Measurements from ENCODE around the gene TCEANC. TPM values are rescaled to one million over a fixed set of nuclear protein-coding genes. Genes with fewer than 3 reads are reported as not detected.

TCEANC gene, protein sequence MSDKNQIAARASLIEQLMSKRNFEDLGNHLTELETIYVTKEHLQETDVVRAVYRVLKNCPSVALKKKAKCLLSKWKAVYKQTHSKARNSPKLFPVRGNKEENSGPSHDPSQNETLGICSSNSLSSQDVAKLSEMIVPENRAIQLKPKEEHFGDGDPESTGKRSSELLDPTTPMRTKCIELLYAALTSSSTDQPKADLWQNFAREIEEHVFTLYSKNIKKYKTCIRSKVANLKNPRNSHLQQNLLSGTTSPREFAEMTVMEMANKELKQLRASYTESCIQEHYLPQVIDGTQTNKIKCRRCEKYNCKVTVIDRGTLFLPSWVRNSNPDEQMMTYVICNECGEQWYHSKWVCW
- total RNA-seq (2022) (4.0 TPM in 2 replicates), Bru-seq, nascent RNA (percentile 53 among the genes with signal in this experiment), BruChase-seq, experiment 1, labeled RNA remaining after a 6-hour chase (percentile 59 among the genes with signal in this experiment), BruChase-seq, experiment 2, labeled RNA remaining after a 2-hour chase (percentile 62 among the genes with signal in this experiment)
- long read RNA-seq, partial matches to known transcripts: 0 of 5 reads
- long read RNA-seq, other reads (novel, unspliced or antisense): 5 of 5 reads

DNA sequence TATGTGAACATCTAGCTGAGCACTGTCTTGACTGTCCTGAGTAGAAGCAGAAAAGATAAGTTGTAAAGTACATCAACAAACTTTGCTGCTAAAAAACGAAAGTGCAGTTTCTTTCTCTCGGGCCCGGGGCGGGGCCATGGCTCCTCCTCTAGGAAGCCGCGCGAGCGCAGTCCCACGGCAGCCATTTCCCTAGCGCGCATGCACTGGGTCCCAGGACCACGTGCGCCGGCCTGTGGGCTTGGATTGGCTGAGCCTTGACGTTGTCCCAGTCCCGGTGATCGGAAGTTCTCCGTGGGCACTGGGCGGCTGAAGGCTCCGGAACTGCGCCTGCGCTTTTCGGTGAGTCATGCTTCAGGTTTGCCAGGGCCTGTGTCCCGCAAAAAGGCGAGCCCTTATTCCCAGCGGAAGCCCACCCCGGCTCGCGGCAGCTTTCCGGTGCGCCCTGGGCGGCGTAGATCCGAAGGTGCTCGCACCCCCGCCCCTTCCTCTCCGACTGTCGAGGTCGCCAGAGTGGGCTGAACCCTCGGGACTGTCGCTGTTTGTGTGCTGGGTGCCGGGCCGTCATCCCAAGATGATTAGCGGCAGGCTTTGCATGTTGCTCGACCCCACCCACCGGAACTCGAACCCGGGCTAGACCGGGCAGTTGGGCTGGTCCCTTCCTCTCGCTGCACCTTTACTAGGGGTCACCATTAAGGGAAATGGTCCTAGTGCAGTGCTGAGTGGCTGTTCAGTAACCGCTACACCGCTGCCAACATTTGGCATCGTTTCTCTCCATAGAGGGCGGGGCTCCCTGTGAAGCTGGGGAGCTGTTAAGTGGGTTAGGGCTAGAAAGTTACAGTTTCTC lies at the start of gene TCEANC:
Gene TCEANC (plus strand): TSS at position 292 of the 844 bp plus-strand sequence. CDS start 9,368 bp downstream, outside the sequence.
- TF ChIP-seq, protein P1, sequence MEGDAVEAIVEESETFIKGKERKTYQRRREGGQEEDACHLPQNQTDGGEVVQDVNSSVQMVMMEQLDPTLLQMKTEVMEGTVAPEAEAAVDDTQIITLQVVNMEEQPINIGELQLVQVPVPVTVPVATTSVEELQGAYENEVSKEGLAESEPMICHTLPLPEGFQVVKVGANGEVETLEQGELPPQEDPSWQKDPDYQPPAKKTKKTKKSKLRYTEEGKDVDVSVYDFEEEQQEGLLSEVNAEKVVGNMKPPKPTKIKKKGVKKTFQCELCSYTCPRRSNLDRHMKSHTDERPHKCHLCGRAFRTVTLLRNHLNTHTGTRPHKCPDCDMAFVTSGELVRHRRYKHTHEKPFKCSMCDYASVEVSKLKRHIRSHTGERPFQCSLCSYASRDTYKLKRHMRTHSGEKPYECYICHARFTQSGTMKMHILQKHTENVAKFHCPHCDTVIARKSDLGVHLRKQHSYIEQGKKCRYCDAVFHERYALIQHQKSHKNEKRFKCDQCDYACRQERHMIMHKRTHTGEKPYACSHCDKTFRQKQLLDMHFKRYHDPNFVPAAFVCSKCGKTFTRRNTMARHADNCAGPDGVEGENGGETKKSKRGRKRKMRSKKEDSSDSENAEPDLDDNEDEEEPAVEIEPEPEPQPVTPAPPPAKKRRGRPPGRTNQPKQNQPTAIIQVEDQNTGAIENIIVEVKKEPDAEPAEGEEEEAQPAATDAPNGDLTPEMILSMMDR (IDR thresholded peaks at IDR 0.05; ENCODE audit: unreplicated experiment): no peak
- H3K36me3 Mint-ChIP-seq (ENCODE audit: insufficient read depth, unreplicated experiment): no peaks in the 10 kb centered on the region
- H3K4me1 Mint-ChIP-seq (ENCODE audit: insufficient read depth, unreplicated experiment): peaks cover 5% of the 10 kb centered on the region
- H3K4me3 Mint-ChIP-seq (ENCODE audit: unreplicated experiment): peak within 1 kb of the TSS; percentile 89
- DNase-seq (ENCODE audit: unreplicated experiment): peak; percentile 98
- H3K9me3 Mint-ChIP-seq (ENCODE audit: unreplicated experiment): no peaks in the 10 kb centered on the region
- peak within 1 kb of the TSS; percentile 59 for H3K27ac Mint-ChIP-seq (ENCODE audit: low read depth, unreplicated experiment)
- POLR2A ChIA-PET: interaction anchor here (0.6 to 2.0 kb wide), 17 partner anchors 10 to 1416 kb away, joined by 3 to 31 read pairs (median 5); partner anchors contain the start of genes GEMIN8, OFD1, RAB9A and TRAPPC2
- intact Hi-C loops (cut with micrococcal nuclease): loop anchor here (1.0 to 10.0 kb wide), 2 partner anchors 242 to 706 kb away; no protein-coding TSS in a partner anchor
- H3K27me3 Mint-ChIP-seq (ENCODE audit: insufficient read depth, unreplicated experiment): peaks cover 20% of the 10 kb centered on the region
- BruUV-seq (replicated peaks): TSS peak; percentile 68
- CTCF ChIA-PET: interaction anchor here (0.9 to 1.3 kb wide), 3 partner anchors 41 to 146 kb away, joined by 3 to 4 read pairs (median 4); no protein-coding TSS in a partner anchor

DNA sequence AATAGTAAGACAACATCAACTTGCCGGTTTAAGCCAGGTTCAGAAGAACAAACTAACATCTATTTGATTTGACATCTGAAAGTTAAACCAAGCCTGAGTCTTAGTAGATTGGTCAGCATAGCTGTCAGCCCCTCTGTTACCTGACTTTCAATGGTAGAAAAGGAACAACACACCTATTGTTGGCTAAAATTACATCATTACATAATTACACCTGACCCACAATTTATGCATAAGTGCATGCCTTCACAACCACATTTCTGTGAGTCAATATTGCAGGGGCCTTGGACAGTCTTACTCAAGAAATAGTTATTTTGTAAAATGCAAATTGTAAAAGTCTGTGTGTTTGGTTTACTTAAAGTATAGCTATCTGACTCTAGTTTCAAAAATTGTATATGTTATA lies 47.3 kb upstream of the TCEANC start:
- Mint-ChIP-seq H3K27ac (ENCODE audit: low read depth, unreplicated experiment) (no peak overlapping the region), H3K36me3 (ENCODE audit: insufficient read depth, unreplicated experiment) (no peaks in the 10 kb centered on the region), H3K4me3 (ENCODE audit: unreplicated experiment) (no peak overlapping the region), H3K27me3 (ENCODE audit: insufficient read depth, unreplicated experiment) (peaks cover 71% of the 10 kb centered on the region), H3K4me1 (ENCODE audit: insufficient read depth, unreplicated experiment) (no peaks in the 10 kb centered on the region), H3K9me3 (ENCODE audit: unreplicated experiment) (no peaks in the 10 kb centered on the region)
- intact Hi-C loops (cut with micrococcal nuclease): no loop called here
- TF ChIP-seq, protein P1 (IDR thresholded peaks at IDR 0.05; ENCODE audit: unreplicated experiment): no peak
- POLR2A ChIA-PET: interaction anchor here (0.6 to 1.1 kb wide), 2 partner anchors 13 to 732 kb away, joined by 3 read pairs; no protein-coding TSS in a partner anchor
- CTCF ChIA-PET: interaction anchor here (0.6 to 2.1 kb wide), 3 partner anchors 18 to 99 kb away, joined by 3 to 5 read pairs (median 3); no protein-coding TSS in a partner anchor
- no peak for DNase-seq (ENCODE audit: unreplicated experiment)
- no TSS peak for BruUV-seq (replicated peaks)

DNA sequence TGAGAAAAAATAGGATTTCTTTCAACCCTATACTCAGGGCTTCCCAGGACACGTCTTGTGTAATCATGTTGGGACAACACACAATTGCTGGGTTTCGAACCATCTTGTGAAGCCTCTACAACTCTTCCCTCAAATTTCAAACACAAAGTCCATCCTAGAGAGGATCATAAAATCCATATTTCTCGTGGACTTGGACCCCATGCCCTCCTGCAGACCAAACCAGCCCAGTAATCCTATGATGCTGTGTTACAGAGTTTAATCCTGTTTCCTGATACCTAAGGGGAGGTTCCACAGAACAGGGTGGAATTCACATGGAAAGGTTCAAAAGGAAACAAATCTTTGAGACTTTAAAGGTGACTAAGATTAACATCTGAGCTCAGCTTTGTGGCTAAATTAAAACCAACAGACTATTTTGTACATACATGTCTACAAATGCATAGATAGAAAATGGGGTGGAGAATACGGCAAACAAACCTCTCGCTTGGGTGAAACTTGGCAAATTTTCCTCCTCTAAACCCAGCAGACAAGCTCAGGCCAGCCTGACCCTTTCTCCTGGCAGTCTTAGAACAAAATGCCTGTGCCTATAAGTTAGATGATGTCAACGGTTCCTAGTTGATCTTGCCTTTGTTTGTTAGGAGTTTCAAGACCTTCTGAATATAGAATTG lies 45.5 kb upstream of the TCEANC start:
- intact Hi-C loops (cut with micrococcal nuclease): no loop called here

More for the DNA sequence above, 45.5 kb upstream of the TCEANC start:
- BruUV-seq (replicated peaks): no TSS peak
- Mint-ChIP-seq H3K27me3 (ENCODE audit: insufficient read depth, unreplicated experiment) (peaks cover 61% of the 10 kb centered on the region), H3K4me1 (ENCODE audit: insufficient read depth, unreplicated experiment) (no peaks in the 10 kb centered on the region), H3K27ac (ENCODE audit: low read depth, unreplicated experiment) (no peak overlapping the region), H3K4me3 (ENCODE audit: unreplicated experiment) (no peak overlapping the region), H3K9me3 (ENCODE audit: unreplicated experiment) (no peaks in the 10 kb centered on the region), H3K36me3 (ENCODE audit: insufficient read depth, unreplicated experiment) (no peaks in the 10 kb centered on the region)
- TF ChIP-seq, protein P1 (IDR thresholded peaks at IDR 0.05; ENCODE audit: unreplicated experiment): no peak
- DNase-seq (ENCODE audit: unreplicated experiment): peak; percentile 41
- ChIA-PET CTCF (interaction anchor here (1.2 to 2.1 kb wide), 3 partner anchors 10 to 100 kb away, joined by 4 to 8 read pairs (median 5); no protein-coding TSS in a partner anchor), POLR2A (interaction anchor here (1.7 kb wide), 1 partner anchor 81 kb away, joined by 7 read pairs; the partner anchor contains the start of gene RAB9A)

All from MCF 10A (cell line).